IMR-90 (cell line): ENCODE measurements around the gene KRTAP5-1. TPM values are rescaled to one million over a fixed set of nuclear protein-coding genes. Genes with fewer than 3 reads are reported as not detected.

ENCODE experiments used
- ATAC-seq: fragments of 200-7000 bp; cut with Tn5 transposase; 2 replicates; pipeline ENCODE4 v1.9.1; 2020; ENCODE audit warnings: low read depth, mild to moderate bottlenecking, moderate library complexity
- BruUV-seq: library from RNA; stranded (reverse); fragments of 400-500 nt; replicated peaks from 2 replicates; lab custom pipeline; 2021; lab: Mats Ljungman, UMichigan
- CTCF ChIA-PET: fragments of 300-600 bp; formaldehyde crosslinking; extraction: SDS; loops from one replicate; lab custom pipeline; 2021; ENCODE audit warnings: antibody characterized with exemption; lab: Yijun Ruan, JAX
- POLR2A ChIA-PET: fragments of 300-600 bp; sonication (Branson Sonifier 250); formaldehyde crosslinking; loops from one replicate; lab custom pipeline; 2022; ENCODE audit warnings: antibody characterized with exemption; ENCODE audit not compliant: unreplicated experiment; lab: Charles Lee
- DNase-seq: peaks from one replicate; pipeline ENCODE4 v3.0.0; 2013
- H2AFZ ChIP-seq: replicated peaks from 2 replicates; pipeline ENCODE3; 2013; ENCODE audit warnings: low read length, mild to moderate bottlenecking; ENCODE audit not compliant: poor library complexity
- H2AK5ac ChIP-seq: 2 replicates; pipeline ENCODE4 v1.6.1; 2013; ENCODE audit warnings: low read depth, low read length, inconsistent platforms
- H2AK9ac ChIP-seq: replicated peaks from 2 replicates; pipeline ENCODE3; 2013; ENCODE audit warnings: mild to moderate bottlenecking, low read depth, low read length, moderate library complexity; ENCODE audit not compliant: poor library complexity
- H2BK120ac ChIP-seq: 2 replicates; pipeline ENCODE4 v1.6.1; 2013; ENCODE audit warnings: low read depth, low read length, inconsistent platforms
- H2BK15ac ChIP-seq: 3 replicates; pipeline ENCODE4 v1.6.1; 2013; ENCODE audit warnings: low read depth, low read length, inconsistent platforms
- H2BK20ac ChIP-seq: 2 replicates; pipeline ENCODE4 v1.6.1; 2013; ENCODE audit warnings: low read depth, mild to moderate bottlenecking, inconsistent platforms, low read length, moderate library complexity
- H2BK5ac ChIP-seq: 2 replicates; pipeline ENCODE4 v1.6.1; 2013; ENCODE audit warnings: mild to moderate bottlenecking, low read depth, low read length, inconsistent platforms; ENCODE audit not compliant: poor library complexity, severe bottlenecking
- H3K14ac ChIP-seq: replicated peaks from 2 replicates; pipeline ENCODE4 v1.6.1; 2013; ENCODE audit warnings: low read depth, low read length, inconsistent platforms
- H3K18ac ChIP-seq: 2 replicates; pipeline ENCODE4 v1.6.1; 2013; ENCODE audit warnings: low read depth, low read length, control low read depth
- H3K23ac ChIP-seq: 2 replicates; pipeline ENCODE4 v1.6.1; 2013; ENCODE audit warnings: low read depth, low read length, inconsistent platforms
- H3K27ac ChIP-seq: 2 replicates; pipeline ENCODE4 v1.5.1; 2013; ENCODE audit warnings: mild to moderate bottlenecking, control low read depth, low read length; ENCODE audit not compliant: insufficient read depth
- H3K27me3 ChIP-seq: 2 replicates; pipeline ENCODE4 v1.6.1; 2013; ENCODE audit warnings: low read length; ENCODE audit not compliant: control insufficient read depth, insufficient read depth
- H3K36me3 ChIP-seq: 2 replicates; pipeline ENCODE4 v1.6.1; 2013; ENCODE audit warnings: low read length, mixed read lengths; ENCODE audit not compliant: control insufficient read depth, insufficient read depth
- H3K4ac ChIP-seq: 2 replicates; pipeline ENCODE4 v1.6.1; 2013; ENCODE audit warnings: low read depth, low read length, inconsistent platforms
- H3K4me1 ChIP-seq: 2 replicates; pipeline ENCODE4 v1.6.1; 2013; ENCODE audit warnings: low read length, mixed read lengths; ENCODE audit not compliant: control insufficient read depth, insufficient read depth
- H3K4me2 ChIP-seq: 2 replicates; pipeline ENCODE4 v1.6.1; 2013; ENCODE audit warnings: low read depth, mild to moderate bottlenecking, control low read depth, low read length, moderate library complexity
- H3K4me3 ChIP-seq: 2 replicates; pipeline ENCODE4 v1.5.1; 2013; ENCODE audit warnings: low read depth, mild to moderate bottlenecking, control low read depth, low read length, moderate library complexity; ENCODE audit not compliant: insufficient read depth
- H3K56ac ChIP-seq: 2 replicates; pipeline ENCODE4 v1.6.1; 2013; ENCODE audit warnings: low read length, inconsistent platforms; ENCODE audit not compliant: insufficient read depth; ENCODE audit errors: extremely low read depth
- H3K79me1 ChIP-seq, 2 experiments: 2 replicates each; pipeline ENCODE4 v1.6.1; 2013; ENCODE audit warnings: low read length in 2 of 2, inconsistent platforms in 1 of 2, low read depth in 1 of 2
- H3K9ac ChIP-seq: 2 replicates; pipeline ENCODE4 v1.6.1; 2013; ENCODE audit warnings: low read depth, low read length, control low read depth
- H3K9me1 ChIP-seq: 2 replicates; pipeline ENCODE4 v1.6.1; 2013; ENCODE audit warnings: low read length, inconsistent platforms; ENCODE audit not compliant: insufficient read depth
- H3K9me3 ChIP-seq: 2 replicates; pipeline ENCODE4 v1.6.1; 2013; ENCODE audit warnings: low read length; ENCODE audit not compliant: control insufficient read depth, insufficient read depth
- H4K20me1 ChIP-seq: 2 replicates; pipeline ENCODE4 v1.6.1; 2013; ENCODE audit warnings: low read length, inconsistent platforms; ENCODE audit not compliant: insufficient read depth
- H4K5ac ChIP-seq: 2 replicates; pipeline ENCODE4 v1.6.1; 2013; ENCODE audit warnings: mild to moderate bottlenecking, low read depth, low read length, control low read depth
- H4K8ac ChIP-seq, 2 experiments: 2 replicates each; pipeline ENCODE4 v1.6.1; 2013; ENCODE audit warnings: low read depth in 2 of 2, low read length in 2 of 2, control low read depth in 1 of 2, inconsistent platforms in 1 of 2
- H4K91ac ChIP-seq: 2 replicates; pipeline ENCODE4 v1.6.1; 2013; ENCODE audit warnings: low read depth, low read length, inconsistent platforms; ENCODE audit not compliant: insufficient read depth
- NFE2L2 ChIP-seq: fragments of 150-350 bp; IDR thresholded peaks from 2 replicates; pipeline ENCODE4 v1.6.1; 2016; ENCODE audit warnings: low read depth, mild to moderate bottlenecking, low read length
- WGBS, 2 experiments: methylation state at CpG; one replicate each; pipeline versions ENCODE4 v1.1.5 to v1.1.7; 2013; ENCODE audit warnings: missing lambda C conversion rate in 2 of 2; ENCODE audit not compliant: insufficient read length in 1 of 2; ENCODE audit errors: extremely low coverage in 2 of 2; 5-methylcytosine and 5-hydroxymethylcytosine counted together
- dilution Hi-C: fragments of 300-500 bp; cut with HindIII; formaldehyde crosslinking; loops from one replicate; pipeline ENCODE4 v1.14.3; 2018; ENCODE audit warnings: low sequenced_read_pairs; ENCODE audit not compliant: unreplicated experiment
- in situ Hi-C: fragments of 300-500 bp; cut with MboI; formaldehyde crosslinking; loops from 3 replicates; pipeline ENCODE4 v1.14.3; 2019; ENCODE audit warnings: low sequenced_read_pairs, inconsistent platforms, mixed read lengths
- intact Hi-C: fragments of 100-400 bp; cut with micrococcal nuclease; formaldehyde crosslinking; loops from 2 replicates; pipeline ENCODE4 v1.10.0; 2022
- polyA plus RNA-seq, 3 experiments: library from polyadenylated mRNA; depleted of rRNA; stranded (reverse); fragments of >200 nt; gene quantifications; 2 replicates each; pipeline ENCODE4 v1.2.3, GENCODE V29; 2012; ENCODE audit warnings: low replicate concordance in 1 of 3
- total RNA-seq: library from RNA; depleted of rRNA; stranded (reverse); fragments of >200 nt; gene quantifications from 2 replicates; pipeline ENCODE4 v1.2.3, GENCODE V29; 2012

The KRTAP5-1 gene
- total and polyA plus RNA-seq, 2 of the 4 experiments (the other 2 are of a cell fraction): not detected

- ChIA-PET POLR2A (no interaction called here), CTCF (interaction anchor here (1.3 to 1.6 kb wide), 2 partner anchors 23 to 34 kb away, joined by 4 to 5 read pairs; no protein-coding TSS in a partner anchor)
- Histone ChIP-seq H2BK5ac (no peak within 1 kb of the TSS), H2AFZ (peak within 1 kb of the TSS; percentile 9), H3K4me2 (no peak within 1 kb of the TSS), H3K4me3 (no peak within 1 kb of the TSS), H4K91ac (no peak within 1 kb of the TSS), H3K4ac (no peak within 1 kb of the TSS), H2BK15ac (no peak within 1 kb of the TSS), H2AK5ac (no peak within 1 kb of the TSS), H3K36me3 (no peaks in the 10 kb centered on the region), H4K8ac (no peak within 1 kb of the TSS), H2BK20ac (no peak within 1 kb of the TSS), H3K27ac (no peak within 1 kb of the TSS), H3K79me1 (no peaks in the 10 kb centered on the region), H3K23ac (no peak within 1 kb of the TSS), H3K18ac (no peak within 1 kb of the TSS), H2BK120ac (no peak within 1 kb of the TSS), H4K20me1 (no peaks in the 10 kb centered on the region; the same call in 1 of the 2 replicates), H3K9me1 (no peaks in the 10 kb centered on the region), H3K9ac (no peak within 1 kb of the TSS), H4K5ac (no peak within 1 kb of the TSS), H3K4me1 (no peaks in the 10 kb centered on the region), H2AK9ac (no peak within 1 kb of the TSS), H3K9me3 (no peaks in the 10 kb centered on the region), H3K14ac (no peak within 1 kb of the TSS), H3K27me3 (peaks cover 66% of the 10 kb centered on the region), H3K56ac (no peak within 1 kb of the TSS)
- no peak for TF ChIP-seq NFE2L2
- dilution Hi-C loops: no loop called here
- in situ Hi-C loops: no loop called here
- BruUV-seq: no TSS peak
- WGBS, 2 experiments: 61% methylated on average over 6 of the region's 26 CpGs; no CpG with 5 or more reads in 1 of the 2 experiments
- intact Hi-C loops: loop anchor here (2.0 kb wide), 1 partner anchor 83 kb away; no protein-coding TSS in a partner anchor
- DNase-seq: no peak
- no peak for ATAC-seq
These were observed 44.5 kb upstream of the KRTAP5-1 start, which contains the start of gene KRTAP5-5 for GRCh38 chr11:1629326-1630185. KRTAP5-5 (plus strand) TSS chr11:1629775; CDS start chr11:1629841, 66 bp downstream.
